Dermis microvascular lymphatic vessel endothelial cell (primary cell): ENCODE measurements around the gene KIF26B. TPM values are rescaled to one million over a fixed set of nuclear protein-coding genes. Genes with fewer than 3 reads are reported as not detected.
"Not testable (repeated sequence)": the region's sequence is repeated elsewhere in the genome, so short reads cannot be mapped to it uniquely, and the experiment has no call there.

Experiments used
- DNase-seq, 2 donors: peaks; one replicate each; pipeline versions ENCODE4 v3.0.0 to v3.0.0-alpha.2; 2010; ENCODE audit warnings: low read depth in 2 of 2
- total RNA-seq: library from RNA; depleted of rRNA; stranded (reverse); fragments of >200 nt; gene quantifications from 2 replicates; pipeline ENCODE4 v1.2.1, GENCODE V29; 2014

KIF26B gene
- total RNA-seq, 1 donor from 2014 or later = 1.3 TPM

DNA sequence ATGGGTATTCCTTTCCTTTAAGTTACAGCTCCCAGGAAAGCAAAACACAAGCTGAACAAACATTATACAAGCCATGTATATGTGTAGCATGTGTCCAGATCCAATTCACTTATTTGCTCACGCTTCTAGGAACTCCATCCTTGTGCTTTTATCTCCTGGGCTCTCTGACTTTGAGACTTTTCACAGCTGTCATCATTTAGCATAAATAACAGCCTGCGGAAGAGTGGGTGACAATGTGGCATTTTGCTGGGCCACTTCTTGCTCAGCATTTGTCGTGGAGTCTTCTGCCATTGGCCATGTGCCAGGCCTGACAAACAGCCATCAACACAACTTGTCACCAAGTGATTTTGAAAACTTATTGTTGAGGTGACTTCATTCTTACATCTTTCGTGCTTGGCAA, 164.3 kb downstream of the KIF26B start:
- no peak for DNase-seq

DNA sequence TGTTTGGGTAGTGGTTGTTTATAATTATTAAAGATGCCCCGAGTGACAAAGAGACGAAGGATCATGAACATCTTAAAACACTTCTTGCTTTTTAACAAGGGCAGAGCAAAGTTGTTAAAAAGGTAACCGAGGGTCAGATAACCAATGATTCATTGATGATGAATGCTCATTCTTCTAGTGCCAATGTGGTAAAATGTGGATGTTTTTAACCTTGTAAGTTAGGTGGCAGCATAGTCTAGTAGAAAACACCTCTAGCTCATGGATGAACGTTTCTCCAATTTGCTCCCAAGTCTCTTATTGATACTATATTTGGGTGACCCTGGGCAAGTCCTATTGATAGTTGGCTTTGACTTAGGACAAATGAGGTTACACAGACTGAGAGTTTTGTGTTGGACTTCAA, 167.9 kb downstream of the KIF26B start:
- DNase-seq = no peak

DNA sequence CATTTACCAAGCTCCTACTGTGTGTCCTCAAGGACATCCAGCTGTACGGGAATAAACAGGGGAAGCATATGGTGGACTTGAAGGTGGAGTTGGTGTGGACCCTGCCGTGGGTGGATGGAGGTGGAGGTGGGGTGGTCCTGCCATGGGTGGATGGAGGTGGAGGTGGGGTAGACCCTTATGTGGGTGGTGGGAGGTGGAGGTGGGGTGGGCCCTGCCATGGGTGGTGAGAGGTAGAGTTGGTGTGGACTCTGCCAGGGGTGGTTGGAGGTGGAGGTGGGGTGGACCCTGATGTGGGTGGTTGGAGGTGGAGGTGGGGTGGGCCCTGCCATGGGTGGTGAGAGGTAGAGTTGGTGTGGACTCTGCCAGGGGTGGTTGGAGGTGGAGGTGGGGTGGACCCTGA, 169.0 kb downstream of the KIF26B start:
- not testable (repeated sequence) for DNase-seq

DNA sequence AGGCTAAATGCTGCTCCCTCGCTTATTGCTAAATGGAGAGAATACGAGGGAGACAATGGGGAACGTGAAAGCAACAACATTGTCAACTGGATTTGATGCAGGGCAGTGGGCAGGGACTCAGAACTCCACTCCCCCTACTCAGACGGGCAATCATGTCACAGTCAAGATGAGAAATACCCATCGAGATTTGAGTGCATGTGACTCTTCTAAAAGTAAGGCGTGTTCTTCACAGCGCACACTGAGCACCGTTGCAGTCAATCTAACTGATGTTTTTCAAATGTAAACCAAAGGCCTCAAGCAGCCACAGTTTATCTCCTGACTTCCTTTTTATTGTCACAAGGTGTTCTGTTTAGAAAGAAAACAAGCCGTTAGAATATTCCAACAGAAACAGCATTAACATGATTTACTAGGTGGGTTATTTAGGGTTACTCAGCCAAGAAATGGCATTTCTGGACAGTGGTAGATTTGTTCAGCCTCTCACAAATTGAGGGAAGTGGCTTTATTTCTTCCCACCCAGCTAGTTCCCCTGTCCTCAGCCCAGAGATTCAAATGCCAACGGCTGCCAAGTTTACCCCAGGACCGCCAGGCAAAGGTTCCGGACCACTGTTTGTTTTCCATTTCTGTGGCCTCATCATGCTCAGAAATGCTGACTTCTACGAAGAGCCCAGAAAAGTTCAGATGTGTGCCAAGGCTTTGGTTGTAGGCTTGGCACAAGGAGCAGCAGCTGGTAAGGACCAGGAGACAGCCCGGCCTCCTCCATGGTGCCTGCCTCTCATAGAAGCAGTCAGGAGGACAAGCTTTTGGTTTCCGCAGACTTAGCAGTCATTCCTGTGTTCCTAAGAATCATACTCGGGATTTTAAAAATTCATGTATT, 171.4 kb downstream of the KIF26B start:
- no peak for DNase-seq

DNA sequence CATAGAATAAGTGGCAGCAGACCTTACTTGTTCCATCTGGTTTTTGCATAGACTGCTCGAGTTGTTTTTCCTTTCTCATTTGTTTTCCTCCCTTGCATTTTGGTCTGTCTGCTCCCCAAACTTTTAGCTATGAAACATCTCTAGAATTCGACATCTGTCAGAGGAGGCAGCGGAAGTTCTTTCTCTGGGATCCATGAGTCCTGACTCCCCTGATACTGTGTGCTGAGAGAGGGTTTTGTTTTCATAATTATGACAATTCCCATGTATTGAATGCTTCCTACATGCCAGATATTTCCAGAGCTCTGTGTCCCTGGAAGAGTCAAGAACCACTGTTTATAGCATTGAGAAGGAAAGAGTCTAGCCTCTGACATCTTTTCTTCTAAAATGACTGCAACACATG, 172.6 kb downstream of the KIF26B start:
- DNase-seq = no peak

DNA sequence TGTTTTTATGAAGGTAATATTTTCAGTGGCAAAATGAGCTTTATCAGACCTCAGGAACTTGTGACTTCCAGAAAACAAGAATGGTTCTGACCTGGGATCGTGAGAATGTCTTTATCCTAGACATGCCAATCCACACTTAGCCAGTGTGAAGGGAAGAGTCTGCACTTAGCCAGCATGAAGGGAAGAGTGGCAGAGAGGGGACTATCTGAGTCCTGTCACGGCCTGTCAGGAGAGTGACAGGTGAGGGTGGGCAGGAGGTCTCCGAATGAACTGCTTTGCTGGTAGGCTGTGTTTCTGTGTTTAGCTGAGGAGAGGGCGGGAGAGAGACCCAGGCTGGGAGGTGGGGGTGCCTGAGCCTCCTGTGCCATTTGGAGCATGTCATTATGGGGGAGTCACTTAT, 173.1 kb downstream of the KIF26B start:
- DNase-seq = no peak

DNA sequence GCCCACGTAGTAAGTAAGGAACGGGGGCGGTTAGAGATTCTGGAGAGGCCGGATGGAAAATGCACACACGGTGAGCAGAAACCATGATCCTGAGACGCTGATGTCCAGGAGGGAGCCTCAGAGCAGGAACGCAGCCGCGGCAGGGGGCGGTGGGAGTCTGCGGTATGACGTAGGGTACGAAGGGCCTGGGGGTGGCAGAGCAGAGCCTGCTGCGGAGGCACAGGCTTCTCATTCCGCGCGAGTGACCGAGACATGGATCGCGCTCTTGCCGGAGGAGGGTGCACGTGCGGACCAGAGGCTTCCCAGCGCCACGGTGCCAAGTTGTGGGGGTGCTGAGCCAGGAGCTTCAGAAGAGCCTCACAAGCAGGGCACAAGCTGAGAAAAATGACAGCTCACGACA, 176.2 kb downstream of the KIF26B start:
- no peak for DNase-seq

DNA sequence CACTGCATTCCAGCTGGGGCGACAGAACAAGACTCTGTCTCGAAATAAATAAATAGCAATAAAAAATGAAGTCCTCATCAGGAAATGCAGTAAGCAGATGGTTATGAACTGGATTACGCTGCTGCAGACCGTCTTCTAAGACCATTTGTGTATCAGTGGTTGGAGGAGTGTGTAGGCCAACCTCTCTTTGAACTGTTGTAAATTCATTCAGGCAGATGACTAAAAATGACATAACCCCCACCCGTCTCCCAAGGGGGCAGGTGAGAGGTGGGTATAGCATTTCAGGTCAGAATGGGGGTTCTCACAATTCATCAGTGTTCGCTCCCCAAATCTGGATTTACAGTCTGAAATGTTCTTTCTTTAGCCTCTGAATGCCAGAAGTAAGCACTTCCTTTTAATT, 177.3 kb downstream of the KIF26B start:
- DNase-seq = no peak

DNA sequence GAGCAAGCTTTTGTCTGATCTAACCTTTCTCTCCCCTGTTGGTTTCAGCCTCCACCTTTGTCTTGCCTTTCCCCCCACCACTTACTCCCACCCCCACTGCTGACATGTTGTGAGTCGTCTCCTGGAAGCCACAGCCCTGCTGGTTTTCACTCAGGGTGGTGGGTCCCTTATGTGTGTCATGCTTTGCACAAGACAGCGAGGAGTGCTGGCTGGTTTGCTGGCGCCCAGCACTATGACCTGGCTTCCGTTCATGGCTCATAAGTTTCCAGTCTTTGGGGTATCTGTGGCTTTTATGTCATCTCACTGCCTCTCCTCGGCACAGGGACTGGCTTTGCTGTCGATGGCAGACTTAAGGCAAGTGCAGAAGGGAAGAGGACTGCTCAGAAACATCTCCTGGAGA, 177.7 kb downstream of the KIF26B start:
- no peak for DNase-seq

DNA sequence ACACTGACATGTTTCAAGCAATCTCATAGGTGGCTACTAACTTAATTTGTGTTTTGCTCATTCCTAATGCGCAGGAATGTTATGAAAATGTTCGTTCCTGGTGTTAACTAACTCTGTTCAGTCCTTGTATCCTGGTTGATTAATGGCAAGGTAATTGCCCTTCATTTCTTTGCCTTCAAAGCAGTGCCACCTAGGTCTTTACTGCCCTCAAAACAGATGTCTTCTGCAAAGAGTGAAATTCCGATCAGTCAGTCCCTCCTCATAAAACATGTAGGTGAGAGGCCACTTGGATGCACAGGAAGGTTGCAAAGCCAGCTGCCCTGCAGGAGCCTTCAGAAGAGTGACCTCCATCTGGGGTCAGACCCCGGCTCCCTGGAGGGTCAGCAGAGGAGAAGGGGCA, 179.4 kb downstream of the KIF26B start:
- DNase-seq = no peak

DNA sequence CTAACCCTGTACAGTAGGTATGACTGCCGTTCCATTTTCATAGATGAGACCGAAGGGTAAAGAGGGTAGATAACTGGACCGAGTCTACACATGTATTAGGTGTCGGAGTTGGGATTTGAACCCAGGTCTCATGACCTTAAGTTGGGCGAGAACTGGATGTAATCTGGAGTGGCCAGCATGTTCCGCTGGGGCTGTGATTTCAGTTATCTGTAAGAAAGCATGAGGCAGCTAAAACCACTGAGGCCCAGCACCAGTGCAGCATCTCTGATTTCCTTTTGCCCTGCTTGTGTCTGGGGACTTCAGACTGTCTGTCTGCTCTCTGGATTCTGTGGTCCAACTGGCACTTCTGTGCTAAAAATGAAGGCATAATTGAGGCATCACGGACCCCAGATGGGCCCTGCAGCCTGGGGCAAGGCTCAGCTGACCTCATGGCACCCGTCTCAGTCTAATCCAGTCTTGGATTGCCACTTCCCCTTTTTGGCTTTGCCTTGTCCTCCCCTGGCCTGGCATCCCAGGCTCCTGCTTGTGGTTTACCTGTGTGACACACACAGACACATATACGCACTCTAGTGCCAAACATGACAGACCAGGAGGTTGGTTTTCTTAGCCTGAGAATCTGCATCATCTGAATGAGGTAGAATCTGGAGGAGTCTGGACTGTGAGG, 180.2 kb downstream of the KIF26B start:
- DNase-seq = no peak

DNA sequence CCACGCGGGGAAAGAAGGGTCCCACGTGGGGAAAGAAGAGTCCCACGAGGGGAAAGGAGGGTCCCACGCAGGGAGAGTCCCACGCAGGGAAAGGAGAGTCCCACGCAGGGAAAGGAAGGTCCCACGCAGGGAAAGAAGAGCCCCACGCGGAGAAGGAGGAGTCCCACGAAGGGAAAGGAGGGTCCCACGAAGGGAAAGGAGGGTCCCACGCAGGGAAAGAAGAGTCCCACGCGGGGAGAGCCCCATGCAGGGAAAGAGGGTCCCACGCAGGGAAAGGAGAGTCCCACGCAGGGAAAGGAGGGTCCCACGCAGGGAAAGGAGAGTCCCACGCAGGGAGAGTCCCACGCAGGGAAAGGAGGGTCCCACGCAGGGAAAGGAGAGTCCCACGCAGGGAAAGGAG, 180.9 kb downstream of the KIF26B start:
- DNase-seq = not testable (repeated sequence)

DNA sequence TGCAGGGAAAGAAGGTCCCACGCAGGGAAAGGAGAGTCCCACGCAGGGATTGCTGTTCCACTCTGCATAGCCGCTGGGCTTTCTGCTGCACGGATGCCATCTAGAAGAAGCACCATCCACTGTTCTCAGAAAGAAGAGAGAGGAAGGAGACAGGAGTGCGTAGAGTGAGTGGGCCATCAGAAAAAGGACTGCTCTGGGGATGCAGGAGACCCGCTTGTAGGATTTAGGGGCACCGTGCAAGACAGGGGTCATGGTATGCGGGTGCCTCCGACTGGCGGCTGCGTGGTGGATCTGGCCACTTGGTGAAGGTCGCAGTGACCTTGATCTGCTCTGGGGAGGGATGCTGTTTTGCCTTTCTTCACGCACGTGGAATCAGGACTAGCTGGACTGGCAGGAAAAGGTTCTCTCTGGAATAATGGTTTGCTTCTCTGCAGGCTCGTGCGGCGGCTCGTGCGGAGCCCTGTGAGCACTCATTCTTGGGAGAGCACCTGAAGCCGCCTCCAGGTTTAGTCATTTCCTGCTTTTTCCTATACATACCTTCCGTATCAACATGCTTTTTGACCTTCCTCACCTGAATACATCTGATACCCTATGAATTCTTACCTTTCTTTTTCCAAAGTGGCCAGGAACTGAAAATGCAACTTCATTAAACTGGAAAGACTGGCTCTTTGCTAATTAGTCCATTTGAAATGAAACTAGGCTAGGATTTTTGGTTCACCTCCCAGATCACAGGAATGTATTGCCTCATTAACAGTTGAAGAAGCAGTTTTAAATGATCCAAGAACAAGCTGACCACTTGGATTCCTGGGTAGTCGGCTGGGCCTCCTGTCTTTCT, 181.6 kb downstream of the KIF26B start:
- no peak for DNase-seq

DNA sequence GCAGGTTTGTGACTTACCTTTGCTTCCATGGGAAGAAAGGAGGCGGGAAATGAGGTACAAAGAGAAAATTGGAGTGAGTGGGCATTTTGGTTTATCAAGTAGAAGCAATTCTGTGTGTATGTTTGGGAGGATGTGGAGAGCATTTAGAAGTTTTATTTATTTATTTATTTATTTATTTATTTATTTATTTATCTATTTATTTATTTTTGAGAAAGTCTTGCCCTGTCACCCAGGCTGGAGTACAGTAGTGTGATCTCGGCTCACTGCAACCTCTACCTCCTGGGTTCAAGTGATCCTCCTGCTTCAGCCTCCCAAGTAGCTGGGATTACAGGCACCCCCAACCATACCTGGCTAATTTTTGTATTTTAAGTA, 182.2 kb downstream of the KIF26B start:
- not testable (repeated sequence) for DNase-seq

DNA sequence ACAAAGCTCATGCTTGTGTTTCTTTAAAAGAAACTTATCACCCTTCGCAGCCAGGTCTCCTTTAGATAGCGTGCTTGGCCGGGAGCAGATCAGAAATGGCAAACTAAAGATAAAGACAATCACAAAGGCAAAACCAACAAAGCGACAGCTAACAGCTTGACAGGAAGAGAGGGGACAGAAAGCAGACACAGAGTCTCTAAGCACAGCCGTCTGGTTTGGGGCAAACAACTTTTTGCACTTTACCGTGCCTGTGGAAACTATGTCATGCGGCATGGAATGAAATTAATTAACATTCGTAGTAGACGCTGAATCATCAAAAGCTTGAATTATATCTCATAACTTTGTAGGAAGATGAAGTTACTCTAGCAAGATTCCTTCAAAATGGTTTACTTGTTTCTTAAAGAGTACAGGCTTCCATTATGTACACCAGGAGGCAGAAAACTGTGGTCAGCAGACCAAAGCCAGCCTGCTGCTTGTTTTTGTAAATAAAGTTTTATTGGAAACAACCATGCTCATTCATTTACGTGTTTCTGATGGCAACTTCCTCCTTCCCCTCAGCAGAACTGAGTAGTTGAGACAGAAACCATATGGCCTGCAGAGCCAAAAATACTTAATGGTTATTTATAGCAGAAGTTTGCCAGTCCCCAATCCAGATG, 183.2 kb downstream of the KIF26B start:
- no peak for DNase-seq

DNA sequence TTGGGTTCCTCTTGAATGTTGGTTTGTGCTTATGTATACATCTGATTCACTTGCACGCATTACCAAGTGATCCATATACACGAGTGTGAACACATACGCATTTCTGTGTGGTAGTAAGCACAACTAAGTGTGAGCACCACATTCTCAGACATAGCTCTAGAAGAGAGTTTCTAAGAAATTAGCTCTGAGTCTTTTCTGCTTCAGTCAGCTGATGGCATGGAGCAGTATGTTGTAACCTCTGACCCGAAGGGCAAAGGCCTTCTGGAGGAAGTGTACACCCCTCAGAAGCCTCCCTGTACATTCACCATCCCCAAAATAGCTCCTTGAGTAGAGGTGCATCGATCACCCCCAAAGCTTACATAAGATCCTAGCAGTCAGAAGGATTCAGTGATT, 183.7 kb downstream of the KIF26B start:
- no peak for DNase-seq

DNA sequence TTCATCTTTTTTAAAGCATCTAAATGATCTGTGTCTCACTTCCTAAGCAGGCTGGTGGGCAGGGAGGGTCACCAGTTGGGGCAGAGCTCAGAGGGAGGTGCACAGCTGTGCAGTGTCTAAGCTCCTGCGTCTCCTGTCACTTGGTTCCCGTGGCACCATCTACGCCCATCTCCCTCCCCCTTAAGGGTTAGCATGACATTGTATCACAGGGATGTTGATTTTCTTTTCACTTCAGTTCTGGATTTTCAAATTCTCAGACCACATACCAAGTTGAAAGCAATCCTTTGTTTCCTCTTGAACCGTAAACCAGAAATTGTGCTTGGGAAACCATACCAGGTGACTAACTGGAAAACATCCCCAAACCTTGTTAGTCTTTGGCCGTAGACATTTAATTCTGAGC, 187.0 kb downstream of the KIF26B start:
- no peak for DNase-seq

DNA sequence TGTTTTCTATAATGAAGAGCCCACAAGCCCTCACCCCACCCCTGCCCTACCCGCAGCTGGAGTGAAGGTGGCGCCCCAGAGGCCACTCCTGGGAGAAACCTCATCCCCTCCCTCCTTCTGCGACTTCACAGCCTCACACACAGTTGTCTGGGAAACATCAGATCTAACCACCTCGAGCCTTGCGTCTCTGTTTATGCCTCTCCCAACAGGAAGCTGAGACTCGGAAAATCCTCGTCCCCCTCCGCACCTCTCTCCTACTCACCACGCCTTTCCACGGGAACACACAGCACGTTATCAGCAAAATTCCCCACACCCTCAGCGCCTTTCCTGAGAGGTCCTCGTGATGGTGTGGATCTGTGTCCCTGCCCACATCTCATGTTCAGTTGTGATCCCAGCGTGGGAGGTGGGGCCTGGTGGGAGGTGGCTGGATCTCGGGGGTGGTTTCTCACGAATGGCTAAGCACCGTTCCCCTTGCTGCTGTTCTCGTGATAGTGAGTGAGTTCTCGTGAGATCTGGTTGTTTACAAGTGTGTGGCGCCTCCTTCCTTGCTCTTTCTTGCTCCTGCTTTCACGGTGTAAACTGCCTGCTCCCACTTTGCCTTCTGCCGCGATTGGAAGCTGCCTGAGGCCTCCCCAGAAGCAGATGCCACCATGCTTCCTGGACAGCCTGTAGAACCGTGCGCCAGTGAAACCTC, 190.6 kb downstream of the KIF26B start:
- DNase-seq = no peak

DNA sequence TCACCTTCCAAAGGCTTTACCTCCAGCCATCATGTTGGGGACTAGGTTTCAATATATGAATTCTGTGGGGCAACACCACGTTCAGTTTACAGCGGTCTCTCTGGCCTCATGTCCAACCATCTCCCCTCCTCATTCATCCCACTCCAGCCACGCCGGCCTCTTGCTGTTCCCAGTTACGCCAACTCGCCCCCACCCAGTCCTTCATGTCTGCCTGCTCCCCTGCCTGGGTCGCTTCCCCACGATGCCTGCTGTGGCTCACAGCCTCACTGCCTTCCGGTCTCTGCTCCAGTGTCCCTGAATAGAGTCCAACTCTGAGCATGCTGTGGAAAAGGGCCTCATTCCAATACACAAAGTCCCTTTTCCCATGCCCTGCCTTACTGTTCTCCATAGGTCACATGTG, 193.8 kb downstream of the KIF26B start:
- no peak for DNase-seq

DNA sequence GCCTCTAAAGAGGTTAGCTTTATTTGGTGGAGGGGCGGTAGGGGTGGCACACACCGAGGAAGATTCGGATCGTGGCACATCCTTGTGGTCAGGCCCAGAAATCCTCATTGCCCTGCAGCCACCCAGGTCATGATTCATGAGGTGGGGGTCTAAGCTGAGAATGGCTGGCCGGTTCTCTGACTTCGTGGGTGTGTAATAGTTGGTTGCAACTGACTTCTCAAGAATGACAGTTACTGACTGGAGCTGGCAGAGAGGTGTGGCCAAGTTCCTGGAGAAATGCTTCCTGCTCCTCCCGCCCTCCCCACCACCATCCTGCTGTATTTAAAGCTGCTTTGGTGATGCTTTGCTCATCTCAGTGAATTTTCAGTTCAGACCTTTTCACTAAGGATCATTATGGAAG, 198.6 kb downstream of the KIF26B start:
- DNase-seq = no peak
